H1 (cell line): ENCODE results near the gene SLCO4C1. TPM values are rescaled to one million over a fixed set of nuclear protein-coding genes. Genes with fewer than 3 reads are reported as not detected.

Source experiments
- CTCF ChIA-PET: fragments of 300-600 bp; sonication (Branson Sonifier 250); formaldehyde crosslinking; loops from one replicate; lab custom pipeline; 2021; ENCODE audit not compliant: partially characterized antibody; lab: Charles Lee
- POLR2A ChIA-PET: fragments of 300-600 bp; sonication (Branson Sonifier 250); formaldehyde crosslinking; loops from one replicate; lab custom pipeline; 2021; ENCODE audit warnings: inconsistent platforms; ENCODE audit not compliant: partially characterized antibody; lab: Charles Lee
- DNase-seq, 2 experiments: peaks; one replicate each; pipeline versions ENCODE4 v3.0.0 to v3.0.0-alpha.2; 2010 to 2022; ENCODE audit warnings: low spot score in 2 of 2, low read depth in 1 of 2, mixed read lengths in 1 of 2
- FAIRE-seq: peaks from 2 replicates; lab custom pipeline; 2011; peaks lifted over from hg19 to GRCh38; lab: Jason Lieb, UNC
- H2AFZ ChIP-seq: 2 replicates; pipeline ENCODE4 v1.8.1; 2012; ENCODE audit warnings: low read length, inconsistent platforms
- H2AK5ac ChIP-seq: 2 replicates; pipeline ENCODE4 v1.6.1; 2013; ENCODE audit warnings: low read depth, low read length
- H2BK120ac ChIP-seq: replicated peaks from 2 replicates; pipeline ENCODE3; 2013; ENCODE audit warnings: low read depth, low read length, inconsistent platforms
- H2BK12ac ChIP-seq: 2 replicates; pipeline ENCODE4 v1.6.1; 2013; ENCODE audit warnings: low read depth, low read length
- H2BK15ac ChIP-seq: 2 replicates; pipeline ENCODE4 v1.6.1; 2013; ENCODE audit warnings: low read length
- H2BK20ac ChIP-seq: 2 replicates; pipeline ENCODE4 v1.6.1; 2013; ENCODE audit warnings: low read length
- H2BK5ac ChIP-seq: 2 replicates; pipeline ENCODE4 v1.6.1; 2013; ENCODE audit warnings: low read depth, low read length
- H3K14ac ChIP-seq: 2 replicates; pipeline ENCODE4 v1.6.1; 2013; ENCODE audit warnings: inconsistent platforms; ENCODE audit not compliant: insufficient read length
- H3K18ac ChIP-seq: 2 replicates; pipeline ENCODE4 v1.6.1; 2013; ENCODE audit warnings: low read length; ENCODE audit errors: extremely low read depth
- H3K23ac ChIP-seq: 2 replicates; pipeline ENCODE4 v1.6.1; 2013; ENCODE audit warnings: inconsistent platforms; ENCODE audit not compliant: insufficient read length
- H3K23me2 ChIP-seq: 2 replicates; pipeline ENCODE4 v1.6.1; 2013; ENCODE audit warnings: low read depth, low read length
- H3K27ac ChIP-seq: 2 replicates; pipeline ENCODE4 v1.6.1; 2011; ENCODE audit warnings: low read depth, low read length, inconsistent platforms
- H3K27me3 ChIP-seq, 4 experiments: replicated peaks in 1 of 4; 1 replicate in 1 of 4; 2 replicates in 3 of 4; pipeline versions ENCODE4 v1.6.1 to v1.8.1; 2011 to 2013; ENCODE audit warnings: low read length in 3 of 4, mild to moderate bottlenecking in 3 of 4, inconsistent platforms in 2 of 4, mixed read lengths in 2 of 4, moderate library complexity in 1 of 4; ENCODE audit not compliant: control insufficient read depth in 3 of 4, insufficient read depth in 3 of 4; ENCODE audit errors: extremely low read depth in 1 of 4
- H3K36me3 ChIP-seq, 4 experiments: 2 replicates each; pipeline versions ENCODE4 v1.6.1 to v1.8.1; 2011 to 2013; ENCODE audit warnings: mild to moderate bottlenecking in 4 of 4, low read length in 3 of 4, moderate library complexity in 2 of 4, control low read depth in 1 of 4, inconsistent platforms in 1 of 4; ENCODE audit not compliant: insufficient read depth in 4 of 4, control insufficient read depth in 2 of 4
- H3K4ac ChIP-seq: replicated peaks from 2 replicates; pipeline ENCODE3; 2013; ENCODE audit warnings: low read length, low read depth, mixed read lengths, inconsistent platforms; ENCODE audit not compliant: insufficient read length
- H3K4me1 ChIP-seq, 4 experiments: replicated peaks in 1 of 4; 1 replicate in 1 of 4; 2 replicates in 3 of 4; pipeline versions ENCODE4 v1.6.1 to v1.8.1; 2011 to 2013; ENCODE audit warnings: low read length in 3 of 4, inconsistent platforms in 2 of 4, mixed read lengths in 1 of 4; ENCODE audit not compliant: insufficient read depth in 4 of 4, control insufficient read depth in 3 of 4
- H3K4me2 ChIP-seq, 2 experiments: 2 replicates each; pipeline versions ENCODE4 v1.6.1 to v1.8.1; 2011 to 2013; ENCODE audit warnings: low read depth in 2 of 2, low read length in 2 of 2, control low read depth in 1 of 2, inconsistent platforms in 1 of 2, mild to moderate bottlenecking in 1 of 2; ENCODE audit not compliant: insufficient read depth in 1 of 2
- H3K4me3 ChIP-seq, 4 experiments: fragments of 200-600, 300-600 bp in 1 of 4; sonication (generic), shearing (Covaris generic), sonication (Bioruptor Twin) in 1 of 4; 2 replicates each; pipeline versions ENCODE4 v1.5.1 to v1.8.1; 2011 to 2016; ENCODE audit warnings: low read length in 4 of 4, low read depth in 3 of 4, control low read depth in 2 of 4, inconsistent platforms in 2 of 4, mild to moderate bottlenecking in 2 of 4, mixed read lengths in 1 of 4, moderate library complexity in 1 of 4; ENCODE audit not compliant: insufficient read depth in 2 of 4; ENCODE audit errors: extremely low read depth in 1 of 4
- H3K56ac ChIP-seq: replicated peaks from 2 replicates; pipeline ENCODE3; 2013; ENCODE audit warnings: low read depth, mild to moderate bottlenecking, mixed read lengths, low read length, inconsistent platforms; ENCODE audit not compliant: insufficient read length
- H3K79me1 ChIP-seq: 2 replicates; pipeline ENCODE4 v1.6.1; 2013; ENCODE audit warnings: low read depth, low read length, control low read depth
- H3K79me2 ChIP-seq, 2 experiments: 2 replicates each; pipeline versions ENCODE4 v1.6.1 to v1.8.1; 2012 to 2013; ENCODE audit warnings: low read length in 2 of 2, mild to moderate bottlenecking in 2 of 2, inconsistent platforms in 1 of 2; ENCODE audit not compliant: insufficient read depth in 2 of 2, control insufficient read depth in 1 of 2
- H3K9ac ChIP-seq, 4 experiments: replicated peaks in 1 of 4; 1 replicate in 1 of 4; 2 replicates in 3 of 4; pipeline versions ENCODE4 v1.6.1 to v1.8.1; 2011 to 2013; ENCODE audit warnings: low read depth in 3 of 4, low read length in 3 of 4, control low read depth in 2 of 4, mild to moderate bottlenecking in 2 of 4, moderate library complexity in 2 of 4, inconsistent platforms in 1 of 4; ENCODE audit errors: extremely low read depth in 1 of 4
- H3K9me3 ChIP-seq, 2 experiments: 2 replicates each; pipeline versions ENCODE4 v1.6.1 to v1.8.1; 2012 to 2013; ENCODE audit warnings: mild to moderate bottlenecking in 2 of 2, moderate library complexity in 2 of 2, control low read depth in 1 of 2, inconsistent platforms in 1 of 2, low read depth in 1 of 2, low read length in 1 of 2, mixed read lengths in 1 of 2; ENCODE audit not compliant: insufficient read depth in 2 of 2
- H4K20me1 ChIP-seq, 2 experiments: replicated peaks in 1 of 2; 2 replicates each; pipeline versions ENCODE3 to v1.8.1; 2011 to 2013; ENCODE audit warnings: inconsistent platforms in 2 of 2, low read length in 2 of 2, mild to moderate bottlenecking in 1 of 2; ENCODE audit not compliant: insufficient read depth in 2 of 2, control insufficient read depth in 1 of 2
- H4K5ac ChIP-seq: 2 replicates; pipeline ENCODE4 v1.6.1; 2013; ENCODE audit warnings: low read length, low read depth, mixed read lengths, inconsistent platforms; ENCODE audit not compliant: insufficient read length
- H4K8ac ChIP-seq: 2 replicates; pipeline ENCODE4 v1.8.0; 2013; ENCODE audit warnings: mild to moderate bottlenecking, moderate library complexity, low read length, inconsistent platforms; ENCODE audit not compliant: insufficient read depth; ENCODE audit errors: extremely low read depth
- H4K91ac ChIP-seq: replicated peaks from 2 replicates; pipeline ENCODE3; 2013; ENCODE audit warnings: low read length, mixed read lengths, inconsistent platforms; ENCODE audit not compliant: insufficient read length
- CEBPB ChIP-seq: IDR thresholded peaks from 2 replicates; pipeline ENCODE4 v1.6.1; 2012; ENCODE audit warnings: low read depth, low read length
- YY1 ChIP-seq: IDR thresholded peaks from 2 replicates; pipeline ENCODE4 v1.6.1; 2011; ENCODE audit warnings: low read depth, mild to moderate bottlenecking, low read length
- whole genome bisulfite sequencing, 2 experiments: shearing (Covaris generic) in 1 of 2; methylation state at CpG; one replicate each; pipeline versions ENCODE4 v1.1.6 to v1.1.7; 2013 to 2015; ENCODE audit warnings: low lambda C conversion rate in 2 of 2, mixed read lengths in 2 of 2, inconsistent platforms in 1 of 2, low coverage in 1 of 2, missing lambda C conversion rate in 1 of 2; ENCODE audit not compliant: insufficient replicate concordance in 2 of 2, insufficient coverage in 1 of 2, insufficient read length in 1 of 2; ENCODE audit errors: extremely low coverage in 1 of 2, missing lambda C conversion rate in 1 of 2; 5-methylcytosine and 5-hydroxymethylcytosine counted together
- polyA plus RNA-seq, 7 experiments: library from polyadenylated mRNA; depleted of rRNA in 3 of 7; stranded (reverse) in 5 of 7; unstranded in 2 of 7; fragments of >200 nt in 5 of 7; fragments of 200-250 nt in 2 of 7; gene quantifications; 1 replicate in 5 of 7; 2 replicates in 1 of 7; 4 replicates in 1 of 7; pipeline versions ENCODE4 v1.2.1 to v1.2.3, GENCODE V29; 2011 to 2013; ENCODE audit warnings: missing spikeins in 2 of 7, mixed read lengths in 2 of 7
- total RNA-seq: library from RNA; stranded (reverse); fragmentation: NEBNext Ultra II Directional; extraction: Animal tissue kit (Norgen Biotek cat#: 25700); gene quantifications from 2 replicates; pipeline ENCODE4 v1.2.1, GENCODE V29; 2021
- TF ChIP-seq, protein P1 (sequence below): IDR thresholded peaks from 2 replicates; pipeline ENCODE4 v1.6.1; 2012; ENCODE audit warnings: inconsistent platforms
- TF ChIP-seq, protein P2 (sequence below), 3 experiments: IDR thresholded peaks; 1 replicate in 2 of 3; 2 replicates in 1 of 3; pipeline versions ENCODE4 v1.5.1 to v1.6.1; 2011; ENCODE audit warnings: low read length in 3 of 3, mild to moderate bottlenecking in 3 of 3, inconsistent platforms in 2 of 3, low read depth in 1 of 3, moderate library complexity in 1 of 3; ENCODE audit not compliant: insufficient read depth in 1 of 3; ENCODE audit errors: control extremely low read depth in 1 of 3

SLCO4C1 gene
- total and polyA plus RNA-seq, 2 of the 8 experiments (the other 6 are each of a cell fraction or from before 2014, with no cell fraction given), result 1.3 to 4.9 TPM

DNA sequence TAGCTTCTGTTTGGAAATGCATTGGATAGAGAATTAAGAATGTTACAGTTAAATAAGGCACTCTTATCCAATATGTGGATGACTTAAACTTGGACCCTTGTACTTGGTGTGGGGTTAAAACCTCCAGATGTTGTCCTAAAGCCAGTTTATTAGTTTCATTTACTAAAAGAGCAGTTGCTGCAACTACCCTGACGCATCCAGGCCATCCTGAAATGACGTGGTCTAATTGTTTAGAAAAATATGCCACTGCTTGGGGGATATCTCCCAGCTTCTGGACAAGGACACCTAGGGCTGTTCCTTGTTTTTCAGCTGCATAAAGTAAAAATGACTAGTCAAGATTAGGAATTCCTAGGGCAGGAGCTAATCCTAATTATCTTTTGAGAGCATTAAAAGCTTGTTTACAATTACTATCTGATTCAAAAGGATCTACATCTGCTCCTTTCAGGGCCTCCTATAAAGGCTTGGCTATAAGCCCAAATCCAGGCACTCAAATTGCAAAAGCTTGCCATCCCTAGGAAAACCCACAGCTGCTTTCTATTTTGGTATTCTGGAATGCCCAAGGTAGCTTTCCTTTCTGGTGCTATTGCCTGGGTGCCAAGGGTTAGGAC, 45.7 kb upstream of the SLCO4C1 start:
- Histone ChIP-seq H3K56ac (no peak overlapping the region), H3K27ac (no peak overlapping the region), H3K9me3 (no peaks in the 10 kb centered on the region), H2BK12ac (no peak overlapping the region), H3K9ac (no peak overlapping the region), H2AK5ac (no peak overlapping the region), H2AFZ (no peak overlapping the region), H3K27me3 (peaks cover 0 to 8% (median 6%) of the 10 kb centered on the region in 4 experiments; a peak in 4 of 7 replicates), H3K18ac (no peak overlapping the region), H4K91ac (no peak overlapping the region), H2BK15ac (no peak overlapping the region), H4K8ac (no peak overlapping the region), H3K79me2 (no peaks in the 10 kb centered on the region), H3K4me1 (no peaks in the 10 kb centered on the region), H3K4me3 (no peak overlapping the region), H3K79me1 (no peaks in the 10 kb centered on the region), H3K4ac (no peak overlapping the region), H3K14ac (no peak overlapping the region), H2BK5ac (no peak overlapping the region), H2BK120ac (no peak overlapping the region), H3K23me2 (no peaks in the 10 kb centered on the region), H3K23ac (no peak overlapping the region), H3K36me3 (no peaks in the 10 kb centered on the region), H4K5ac (no peak overlapping the region), H2BK20ac (no peak overlapping the region), H4K20me1 (no peaks in the 10 kb centered on the region), H3K4me2 (no peak overlapping the region)
- CTCF ChIA-PET, result interaction anchor here (0.8 to 2.3 kb wide), 3 partner anchors 22 to 1125 kb away, joined by 3 to 7 read pairs (median 7); partner anchors contain the start of gene SLCO4C1
- POLR2A ChIA-PET, result no interaction called here
- FAIRE-seq (no peak), DNase-seq (no peak)
- 92% methylated on average over 2 of the region's 2 CpGs; no CpG with 5 or more reads in 1 of the 2 experiments for WGBS, 2 experiments
- TF ChIP-seq, protein P1, sequence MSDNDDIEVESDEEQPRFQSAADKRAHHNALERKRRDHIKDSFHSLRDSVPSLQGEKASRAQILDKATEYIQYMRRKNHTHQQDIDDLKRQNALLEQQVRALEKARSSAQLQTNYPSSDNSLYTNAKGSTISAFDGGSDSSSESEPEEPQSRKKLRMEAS, result no peak
- TF ChIP-seq CEBPB (no peak), YY1 (no peak)
- TF ChIP-seq, protein P2, sequence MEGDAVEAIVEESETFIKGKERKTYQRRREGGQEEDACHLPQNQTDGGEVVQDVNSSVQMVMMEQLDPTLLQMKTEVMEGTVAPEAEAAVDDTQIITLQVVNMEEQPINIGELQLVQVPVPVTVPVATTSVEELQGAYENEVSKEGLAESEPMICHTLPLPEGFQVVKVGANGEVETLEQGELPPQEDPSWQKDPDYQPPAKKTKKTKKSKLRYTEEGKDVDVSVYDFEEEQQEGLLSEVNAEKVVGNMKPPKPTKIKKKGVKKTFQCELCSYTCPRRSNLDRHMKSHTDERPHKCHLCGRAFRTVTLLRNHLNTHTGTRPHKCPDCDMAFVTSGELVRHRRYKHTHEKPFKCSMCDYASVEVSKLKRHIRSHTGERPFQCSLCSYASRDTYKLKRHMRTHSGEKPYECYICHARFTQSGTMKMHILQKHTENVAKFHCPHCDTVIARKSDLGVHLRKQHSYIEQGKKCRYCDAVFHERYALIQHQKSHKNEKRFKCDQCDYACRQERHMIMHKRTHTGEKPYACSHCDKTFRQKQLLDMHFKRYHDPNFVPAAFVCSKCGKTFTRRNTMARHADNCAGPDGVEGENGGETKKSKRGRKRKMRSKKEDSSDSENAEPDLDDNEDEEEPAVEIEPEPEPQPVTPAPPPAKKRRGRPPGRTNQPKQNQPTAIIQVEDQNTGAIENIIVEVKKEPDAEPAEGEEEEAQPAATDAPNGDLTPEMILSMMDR (IDR thresholded peaks at IDR 0.05; ENCODE audit: control extremely low read depth in 1 of 3, insufficient read depth in 1 of 3, low read depth in 1 of 3, low read length in 3 of 3), result no peak
